ENCODE data around the gene PRKAG1.

The PRKAG1 gene

DNA sequence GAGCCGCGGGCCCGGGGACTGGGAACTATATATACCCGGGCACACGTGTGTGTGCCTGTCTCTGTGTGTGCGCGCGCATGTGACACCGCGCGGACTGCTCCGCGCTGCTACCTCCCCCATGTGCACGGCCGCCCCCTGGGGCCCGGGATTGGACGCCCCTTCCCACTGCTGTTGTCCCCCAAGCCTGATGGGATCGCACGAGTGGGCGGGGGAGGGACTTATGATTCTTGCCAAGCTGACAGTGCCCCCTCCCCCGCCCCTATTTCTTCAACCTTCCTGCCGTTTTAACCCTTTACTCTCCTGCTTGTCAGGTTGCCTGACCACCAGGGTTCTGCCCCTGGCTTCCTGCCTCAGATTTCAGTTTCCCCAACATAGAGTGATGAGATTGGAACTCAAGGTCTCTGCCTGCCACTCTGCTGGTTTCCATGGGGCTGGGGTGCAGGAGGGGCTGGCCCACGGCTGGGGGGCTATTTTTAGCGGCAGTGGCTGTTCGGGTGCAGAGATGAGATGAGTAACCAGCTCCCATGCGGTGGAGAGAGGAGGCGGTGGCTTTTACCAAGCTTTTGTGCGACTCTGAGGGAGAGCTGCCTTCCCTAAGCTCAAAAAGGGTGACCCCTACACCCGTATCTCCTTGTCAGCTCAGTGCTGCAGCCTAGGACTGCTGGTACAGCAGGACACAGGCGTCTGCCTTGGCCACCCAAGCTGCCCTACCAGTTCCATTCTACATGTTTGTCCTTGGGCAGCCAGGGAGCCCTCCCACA lies 19.0 kb downstream of the PRKAG1 start, which contains the start of gene DDN:
DDN (minus strand) TSS at position 5 of the 761 bp plus-strand sequence. CDS start 88 bp downstream, outside the sequence.
- in situ Hi-C loops (cut with MboI; ENCODE audit: low sequenced_read_pairs, unreplicated experiment), result no loop called here
- peak; percentile 85 for DNase-seq (ENCODE audit: low spot score)
- TF ChIP-seq, protein P1, sequence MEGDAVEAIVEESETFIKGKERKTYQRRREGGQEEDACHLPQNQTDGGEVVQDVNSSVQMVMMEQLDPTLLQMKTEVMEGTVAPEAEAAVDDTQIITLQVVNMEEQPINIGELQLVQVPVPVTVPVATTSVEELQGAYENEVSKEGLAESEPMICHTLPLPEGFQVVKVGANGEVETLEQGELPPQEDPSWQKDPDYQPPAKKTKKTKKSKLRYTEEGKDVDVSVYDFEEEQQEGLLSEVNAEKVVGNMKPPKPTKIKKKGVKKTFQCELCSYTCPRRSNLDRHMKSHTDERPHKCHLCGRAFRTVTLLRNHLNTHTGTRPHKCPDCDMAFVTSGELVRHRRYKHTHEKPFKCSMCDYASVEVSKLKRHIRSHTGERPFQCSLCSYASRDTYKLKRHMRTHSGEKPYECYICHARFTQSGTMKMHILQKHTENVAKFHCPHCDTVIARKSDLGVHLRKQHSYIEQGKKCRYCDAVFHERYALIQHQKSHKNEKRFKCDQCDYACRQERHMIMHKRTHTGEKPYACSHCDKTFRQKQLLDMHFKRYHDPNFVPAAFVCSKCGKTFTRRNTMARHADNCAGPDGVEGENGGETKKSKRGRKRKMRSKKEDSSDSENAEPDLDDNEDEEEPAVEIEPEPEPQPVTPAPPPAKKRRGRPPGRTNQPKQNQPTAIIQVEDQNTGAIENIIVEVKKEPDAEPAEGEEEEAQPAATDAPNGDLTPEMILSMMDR (IDR thresholded peaks at IDR 0.05; ENCODE audit: borderline replicate concordance, control extremely low read depth, extremely low read depth, insufficient read depth, missing control alignments), result no peak

DNA sequence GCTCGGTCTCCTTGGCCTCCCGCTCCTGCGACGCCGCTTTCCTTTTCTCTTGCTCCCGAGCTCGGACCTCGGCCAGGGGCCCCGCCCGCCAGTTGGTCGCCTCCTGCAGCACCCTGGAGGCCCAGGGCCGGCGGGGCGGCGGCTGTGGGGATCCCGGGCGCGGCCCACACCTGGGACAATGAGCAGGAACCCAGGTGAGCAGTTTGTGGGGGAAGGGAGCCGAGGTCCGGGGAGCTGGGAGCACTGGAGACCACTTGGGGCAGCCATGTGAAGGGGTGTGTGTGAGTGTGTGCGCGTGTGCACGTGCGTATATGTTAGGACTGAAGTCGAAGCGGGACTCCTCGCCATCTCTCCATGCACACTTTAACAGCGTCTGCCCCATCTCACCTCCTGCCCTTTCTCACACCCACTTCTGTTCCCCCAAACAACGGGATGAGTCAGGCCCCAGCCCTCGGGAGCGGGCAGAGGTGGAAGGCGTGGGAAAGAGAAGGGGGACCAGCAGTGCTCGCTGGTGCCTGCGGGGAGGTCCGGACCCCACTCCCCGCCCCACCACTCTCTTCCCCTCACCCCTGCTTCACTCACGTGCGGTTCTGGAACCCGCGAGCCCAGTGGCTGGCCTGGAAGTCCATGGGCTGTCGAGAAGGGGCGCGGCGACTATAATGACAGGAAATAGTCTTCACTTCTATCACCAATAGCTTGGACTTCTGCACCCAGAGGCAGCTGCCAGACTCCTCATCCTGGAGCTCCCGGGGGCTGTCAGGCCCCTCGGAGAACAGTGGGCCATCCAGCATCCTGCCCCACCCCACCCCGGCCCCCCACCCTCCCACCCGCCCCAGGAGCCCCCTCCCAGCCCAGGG lies 19.9 kb downstream of the PRKAG1 start:
- in situ Hi-C loops (cut with MboI; ENCODE audit: low sequenced_read_pairs, unreplicated experiment), result no loop called here
- TF ChIP-seq, protein P1 (IDR thresholded peaks at IDR 0.05; ENCODE audit: borderline replicate concordance, control extremely low read depth, extremely low read depth, insufficient read depth, missing control alignments), result no peak
- DNase-seq (ENCODE audit: low spot score), result peak; percentile 63

DNA sequence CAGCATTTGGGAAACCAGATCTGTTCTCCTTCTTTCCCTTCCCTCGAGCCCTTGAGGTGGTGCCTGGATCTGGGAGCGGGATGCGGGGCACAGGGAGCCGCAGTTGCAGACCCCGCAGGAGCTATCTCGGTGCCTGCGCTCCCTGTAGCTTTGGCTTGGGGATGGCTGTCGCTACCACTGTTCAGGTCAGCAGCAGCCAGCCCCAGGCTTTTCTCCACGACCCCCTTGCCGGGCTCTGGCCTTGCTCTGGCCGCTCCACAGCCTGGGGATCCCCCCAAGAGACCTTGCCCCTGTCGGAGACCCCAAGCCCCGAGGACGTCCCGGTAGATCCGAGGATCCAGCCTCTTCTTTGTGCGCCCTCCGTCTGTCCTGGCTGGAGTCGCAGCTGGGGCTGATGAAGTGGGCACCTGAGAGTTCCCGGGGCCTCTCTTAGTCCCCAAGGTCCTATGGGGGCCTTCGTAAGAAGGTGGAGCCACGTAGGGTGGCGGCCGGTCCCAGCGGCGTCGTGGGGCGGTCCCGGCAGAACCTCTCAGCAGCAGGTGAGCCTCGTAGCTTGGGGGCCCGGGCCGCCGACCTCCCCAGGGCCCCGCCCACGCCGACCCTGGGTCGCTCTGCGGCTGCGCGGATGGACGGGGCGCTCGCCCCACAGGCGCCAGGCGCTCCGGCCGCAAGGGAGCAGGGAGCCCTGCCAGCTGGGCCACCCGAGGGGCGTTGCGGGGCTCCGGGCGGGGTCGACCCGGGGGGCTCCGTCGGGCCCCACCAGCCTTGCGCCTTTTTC lies 20.7 kb downstream of the PRKAG1 start:
- in situ Hi-C loops (cut with MboI; ENCODE audit: low sequenced_read_pairs, unreplicated experiment), result no loop called here
- TF ChIP-seq, protein P1 (IDR thresholded peaks at IDR 0.05; ENCODE audit: borderline replicate concordance, control extremely low read depth, extremely low read depth, insufficient read depth, missing control alignments), result no peak
- peak; percentile 92 for DNase-seq (ENCODE audit: low spot score)

DNA sequence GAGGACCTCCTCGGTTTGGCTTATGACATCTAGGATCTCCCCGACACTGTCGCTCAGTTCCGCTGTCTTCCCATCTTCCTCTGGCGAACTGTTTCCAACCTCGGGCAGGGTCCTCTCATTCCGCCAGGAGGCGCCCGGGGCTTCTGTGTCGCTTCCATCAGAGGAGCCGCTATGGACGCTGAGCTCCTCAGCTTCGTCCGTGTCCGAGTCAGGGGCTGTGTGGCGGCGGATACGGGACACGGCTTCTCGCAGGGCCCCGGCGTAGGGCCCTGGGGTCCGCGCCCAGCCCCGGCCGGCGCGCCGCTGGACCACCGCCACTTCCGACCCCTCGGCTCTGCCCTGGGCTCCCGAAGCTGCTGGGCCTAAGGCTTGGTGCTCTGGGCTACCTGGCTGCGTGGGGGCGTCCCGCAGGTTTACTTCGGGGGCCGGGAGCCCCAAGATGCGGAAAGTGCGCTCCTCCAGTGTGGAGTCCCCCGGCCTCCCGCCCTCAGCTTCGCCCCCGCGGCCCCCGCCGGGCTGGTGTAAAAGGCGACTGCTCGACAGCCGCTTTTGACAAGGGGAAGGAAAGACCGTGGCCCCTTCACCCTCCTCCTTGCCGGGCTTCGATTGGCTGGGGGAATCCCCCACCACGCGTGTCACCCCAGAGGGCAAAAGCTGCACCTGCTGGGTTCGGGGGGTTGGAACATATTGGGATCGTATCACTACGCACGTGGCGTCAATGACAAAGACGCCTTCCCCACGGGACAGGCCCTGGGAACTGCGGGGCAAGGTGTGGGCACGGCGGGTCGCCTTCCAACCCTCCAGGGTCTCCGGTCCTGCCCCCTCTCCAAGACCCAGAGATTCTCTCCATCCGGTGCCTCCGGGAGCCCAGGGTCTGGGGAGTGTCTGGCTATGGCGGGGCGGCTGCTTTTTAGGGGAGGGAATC lies 21.5 kb downstream of the PRKAG1 start:
- DNase-seq (ENCODE audit: low spot score), result peak; percentile 83
- TF ChIP-seq, protein P1 (IDR thresholded peaks at IDR 0.05; ENCODE audit: borderline replicate concordance, control extremely low read depth, extremely low read depth, insufficient read depth, missing control alignments), result peak; percentile 81
- in situ Hi-C loops (cut with MboI; ENCODE audit: low sequenced_read_pairs, unreplicated experiment), result no loop called here

DNA sequence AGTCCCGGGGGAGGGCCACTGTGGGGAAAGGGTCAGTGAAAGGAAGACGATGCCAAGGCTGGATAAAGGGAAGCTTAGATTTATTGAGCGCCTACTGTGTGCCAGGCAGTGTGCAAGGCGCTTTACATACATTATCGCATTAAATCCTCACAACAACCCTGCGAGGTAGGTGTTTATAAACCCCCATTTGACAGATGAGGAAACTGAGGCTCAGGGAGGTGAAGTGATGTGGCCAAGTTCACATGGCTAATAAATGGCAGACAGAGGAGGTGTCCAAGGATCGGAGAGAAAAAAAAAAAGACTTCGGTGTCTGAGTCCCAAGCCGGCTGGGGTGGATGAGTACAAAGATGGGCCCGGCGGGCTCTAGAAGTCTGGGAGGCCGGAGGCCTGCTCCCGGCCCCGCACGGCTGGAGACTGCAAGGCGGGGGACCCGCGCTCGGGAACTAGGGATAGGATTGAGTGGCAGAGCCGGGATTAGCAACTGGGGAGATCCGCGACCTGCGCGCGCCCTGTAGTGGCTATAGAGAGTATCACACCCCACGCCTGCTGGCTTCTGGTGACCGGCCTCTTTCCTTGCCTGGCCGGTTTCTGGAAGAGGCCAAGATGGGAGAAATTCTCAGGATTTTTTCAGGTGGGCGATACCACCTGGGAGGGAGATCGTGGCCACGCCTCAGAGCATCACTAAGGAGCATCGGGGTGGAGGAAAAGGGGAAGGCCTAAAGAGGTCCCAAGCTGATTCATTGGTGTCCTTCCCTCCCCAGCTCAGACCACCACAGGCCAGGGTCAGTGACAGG lies 23.3 kb downstream of the PRKAG1 start:
- TF ChIP-seq, protein P1 (IDR thresholded peaks at IDR 0.05; ENCODE audit: borderline replicate concordance, control extremely low read depth, extremely low read depth, insufficient read depth, missing control alignments), result peak; percentile 60
- DNase-seq (ENCODE audit: low spot score), result peak; percentile 88
- in situ Hi-C loops (cut with MboI; ENCODE audit: low sequenced_read_pairs, unreplicated experiment), result no loop called here
